Measurements from ENCODE around the gene CRYBA1.

CRYBA1 gene

DNA sequence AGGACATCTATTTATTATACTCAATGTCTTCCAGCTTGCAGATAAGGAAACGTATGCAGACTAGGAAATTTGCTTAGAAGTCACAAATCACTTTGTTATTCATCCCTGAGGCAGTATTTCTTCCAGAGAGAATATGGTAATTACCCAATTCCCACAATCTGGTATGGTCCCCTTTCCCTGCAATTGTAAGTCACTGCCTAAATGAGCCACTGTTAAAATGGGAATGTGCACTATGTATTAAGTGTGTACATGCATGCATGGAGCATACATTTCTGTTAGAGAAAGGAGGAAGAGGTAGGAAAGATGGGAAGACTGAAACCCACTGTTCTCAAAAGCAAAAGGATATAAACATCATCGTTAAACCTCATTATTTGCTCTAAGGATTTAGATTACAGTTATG, 37.3 kb downstream of the CRYBA1 start:
- DNase-seq, result no peak

DNA sequence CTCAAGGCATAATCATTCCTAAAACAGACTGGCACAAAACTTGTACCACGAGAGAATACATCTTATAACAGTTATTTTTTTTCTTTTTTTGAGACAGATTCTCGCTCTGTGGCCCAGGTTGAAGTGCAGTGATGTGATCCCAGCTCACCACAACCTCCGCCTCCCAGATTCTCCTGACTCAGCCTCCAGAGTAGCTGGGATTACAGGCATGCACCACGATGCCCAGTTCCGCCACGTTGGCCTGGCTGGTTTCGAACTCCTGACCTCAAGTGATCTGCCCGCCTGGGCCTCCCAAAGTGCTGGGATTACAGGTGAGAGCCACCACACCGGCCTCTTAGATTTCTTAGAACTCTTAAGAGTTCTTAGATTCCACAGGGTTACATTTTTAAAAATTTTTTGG, 43.2 kb downstream of the CRYBA1 start:
- no peak for DNase-seq

GRCh38 chr17:29291163-29291752, 44.6 kb downstream of the CRYBA1 start:
- DNase-seq, result no peak

- DNase-seq, result peak; percentile 75
Measured at GRCh38 chr17:29292071-29292991, 45.7 kb downstream of the CRYBA1 start.

GRCh38 chr17:29292992-29293889, 46.6 kb downstream of the CRYBA1 start:
- peak; percentile 66 for DNase-seq

DNA sequence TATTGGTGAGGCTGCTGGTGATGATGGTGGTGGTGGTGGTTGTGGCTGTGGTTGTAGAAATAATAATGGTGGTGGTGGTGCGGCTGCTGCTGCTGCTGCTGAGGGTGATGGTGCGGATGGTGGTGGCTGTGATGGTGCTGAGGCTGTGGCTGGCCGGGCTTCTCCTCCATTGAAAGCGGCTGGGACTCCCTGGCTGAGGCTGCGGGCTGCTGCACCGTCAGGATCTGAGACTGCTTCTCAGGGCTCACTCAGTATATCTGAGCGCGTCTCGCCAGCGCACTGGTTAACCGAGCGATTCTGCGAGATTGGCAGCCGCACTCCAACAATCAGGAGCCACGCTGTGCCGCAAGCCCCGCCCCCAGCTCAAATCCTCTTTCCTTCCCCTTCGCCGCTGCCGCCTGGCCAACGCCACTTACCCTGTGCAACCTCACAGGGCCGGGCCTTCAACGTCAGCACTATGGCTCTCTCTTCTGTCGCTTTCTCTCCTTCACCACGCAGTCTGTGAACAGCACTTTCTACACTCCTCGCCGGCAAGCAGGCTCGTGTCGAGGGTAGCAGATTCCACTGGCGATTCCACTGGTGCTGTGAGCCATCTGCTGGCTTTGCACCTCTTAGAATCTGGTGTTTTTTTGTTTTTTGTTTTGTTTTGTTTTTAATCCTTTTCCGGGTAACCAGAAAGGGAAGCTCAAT, 47.4 kb downstream of the CRYBA1 start, which contains the start of gene NUFIP2:
NUFIP2 (minus strand) TSS at position 259 of the 690 bp plus-strand sequence; CDS start at position 170, 89 bp downstream.
- DNase-seq, result peak; percentile 98

- DNase-seq, result no peak
Measured at GRCh38 chr17:29294580-29294900, 47.9 kb downstream of the CRYBA1 start.

DNA sequence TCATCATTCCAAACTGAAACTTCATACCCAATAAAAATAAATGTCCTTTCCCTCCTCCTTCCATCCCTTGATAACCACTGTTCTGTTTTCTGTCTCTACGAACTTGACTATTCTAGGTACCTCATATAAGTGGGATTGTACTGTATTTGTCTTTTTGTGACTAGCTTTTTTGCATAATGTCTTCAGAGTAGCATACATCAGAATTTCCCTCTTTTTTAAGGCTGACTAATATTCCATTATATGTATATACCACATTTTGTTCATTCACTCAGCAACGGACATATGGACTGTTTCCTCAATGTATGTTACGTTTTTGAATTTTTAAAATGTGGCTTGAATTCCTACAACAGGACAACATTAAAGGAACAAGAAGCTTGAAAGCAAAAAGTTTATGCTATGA, 48.8 kb downstream of the CRYBA1 start:
- DNase-seq, result no peak

- no peak for DNase-seq
Measured at GRCh38 chr17:29299031-29299430, 52.4 kb downstream of the CRYBA1 start.

DNA sequence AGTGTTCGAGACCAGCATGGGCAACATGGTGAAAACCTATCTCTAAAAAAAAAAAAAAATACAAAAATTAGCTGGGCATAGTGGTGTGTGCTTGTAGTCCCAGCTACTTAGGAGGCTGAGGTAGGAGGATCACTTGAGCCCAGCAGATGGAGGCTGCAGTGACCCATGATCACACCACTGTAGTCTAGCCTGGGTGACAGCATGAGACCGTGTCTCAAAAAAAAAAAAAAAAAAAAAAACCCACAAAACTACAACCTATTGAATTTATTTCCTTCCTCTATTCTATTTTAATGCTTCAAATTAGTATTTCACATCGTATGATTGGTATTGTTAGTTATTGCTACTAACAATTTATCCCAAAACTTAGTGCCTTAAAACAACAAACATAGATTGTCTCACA, 56.7 kb downstream of the CRYBA1 start:
- DNase-seq, result no peak
